Measurements from ENCODE around the gene G6PC3.

The G6PC3 gene

DNA sequence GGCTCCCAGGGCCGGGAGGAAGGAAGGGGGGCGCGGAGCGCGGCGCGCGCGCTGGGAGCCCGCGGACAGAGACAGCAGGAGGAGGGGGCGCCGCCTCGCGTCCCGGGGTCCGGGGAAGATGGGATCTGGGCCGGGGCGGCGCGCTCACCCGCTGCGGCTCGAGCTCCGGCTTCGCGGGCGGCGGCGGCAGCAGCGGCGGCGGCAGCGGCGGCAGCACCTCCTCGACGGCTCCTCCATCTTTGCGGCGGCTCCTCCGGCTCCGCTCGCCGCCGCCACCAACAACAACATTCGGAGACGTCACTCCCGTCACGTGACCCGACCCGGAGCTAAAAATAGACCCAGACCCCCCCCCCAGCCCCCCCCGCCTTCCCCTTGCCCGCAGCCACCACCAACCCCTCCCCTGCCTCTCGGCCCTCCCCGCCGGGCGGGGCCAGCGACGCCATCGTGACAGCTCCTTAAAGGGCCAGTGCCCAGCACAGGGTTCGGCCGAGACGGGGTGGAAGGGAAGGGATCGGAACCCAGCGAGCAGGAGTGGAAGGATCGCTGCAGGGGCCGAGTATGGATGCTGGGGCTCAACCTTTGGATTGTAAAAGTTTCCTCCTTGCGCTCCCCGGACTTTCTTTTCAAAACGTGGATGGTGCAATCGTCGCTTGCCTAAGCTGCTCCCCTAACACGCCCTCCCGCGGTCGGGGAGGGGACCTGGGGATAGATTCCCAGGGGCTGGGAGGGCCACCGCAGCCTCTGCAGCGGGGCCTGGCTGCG, 53.0 kb downstream of the G6PC3 start, which contains the start of gene HDAC5:
HDAC5 (minus strand) TSS at position 286 of the 762 bp plus-strand sequence. CDS start 6,126 bp downstream, outside the sequence.
- Histone ChIP-seq H3K4me3 (peak within 1 kb of the TSS; percentile 86 to 100 (median 96)), H3K9ac (peak within 1 kb of the TSS; percentile 92 to 98 (median 96)), H4K20me1 (peaks cover 17 to 43% (median 33%) of the 10 kb centered on the region in 11 experiments; a peak in 19 of 22 replicates), H3K4me1 (peaks cover 28 to 55% (median 51%) of the 10 kb centered on the region in 10 experiments), H3K4me2 (peak within 1 kb of the TSS; percentile 88 to 99 (median 98)), H3K27me3 (no peaks in the 10 kb centered on the region), H3K9me3 (replicated peaks in 1 of 11) (no peaks in the 10 kb centered on the region), H3K27ac (peak within 1 kb of the TSS; percentile 89 to 98 (median 95)), H3K36me3 (peaks cover 0 to 7% (median 0%) of the 10 kb centered on the region in 11 experiments; a peak in 3 of 22 replicates)
- peak in 10 of 11 experiments; percentile 10 to 93 (median 64); a peak in 12 of 22 replicates for TF ChIP-seq Cebpa-rat (IDR thresholded peaks at IDR 0.05)

DNA sequence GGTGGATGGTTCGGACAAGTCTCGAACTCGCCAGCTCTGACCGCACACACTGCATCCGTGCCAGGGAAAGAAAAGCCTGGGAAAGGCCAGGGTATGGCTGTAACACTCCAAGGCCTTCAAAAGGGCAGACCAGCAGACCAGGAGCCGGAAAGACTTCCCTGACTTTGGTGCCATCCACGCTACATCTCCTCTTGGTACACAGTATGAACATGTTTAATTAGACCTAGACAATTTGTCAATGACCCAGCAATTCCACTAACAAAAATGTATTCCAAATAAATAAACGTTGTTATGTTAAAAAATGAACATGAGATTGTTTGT, 53.5 kb downstream of the G6PC3 start:
- Histone ChIP-seq H4K20me1 (peaks cover 11 to 37% (median 27%) of the 10 kb centered on the region in 11 experiments; a peak in 19 of 22 replicates), H3K27me3 (no peaks in the 10 kb centered on the region), H3K9ac (peak overlapping the region; percentile 92 to 98 (median 96)), H3K4me1 (peaks cover 28 to 50% (median 47%) of the 10 kb centered on the region in 10 experiments), H3K9me3 (replicated peaks in 1 of 11) (no peaks in the 10 kb centered on the region), H3K4me3 (peak overlapping the region; percentile 86 to 100 (median 96)), H3K4me2 (peak overlapping the region; percentile 68 to 94 (median 77)), H3K27ac (peak overlapping the region; percentile 68 to 98 (median 95)), H3K36me3 (peaks cover 0 to 7% (median 0%) of the 10 kb centered on the region in 11 experiments; a peak in 3 of 22 replicates)
- no peak for TF ChIP-seq Cebpa-rat (IDR thresholded peaks at IDR 0.05)

Data from BLaER1 treated with 17β-estradiol and CSF1 and Interleukin-3, amounts not matched to agents 10 nM and 100 nM (cell line).